ENCODE data around the gene APOBEC3B.

- TF ChIP-seq FOXM1 (IDR thresholded peaks at IDR 0.05; ENCODE audit: borderline replicate concordance, low read depth), result no peak
- TF ChIP-seq TAF1 (IDR thresholded peaks at IDR 0.05; ENCODE audit: low read depth), result no peak
- no peak for TF ChIP-seq EP300 (IDR thresholded peaks at IDR 0.05; ENCODE audit: borderline replicate concordance)
- TF ChIP-seq REST (IDR thresholded peaks at IDR 0.05; ENCODE audit: low read depth), result no peak
- no peak for TF ChIP-seq MAX (IDR thresholded peaks at IDR 0.05)
- no peak for TF ChIP-seq TCF12 (IDR thresholded peaks at IDR 0.05; ENCODE audit: low read depth)
- TF ChIP-seq EGR1 (IDR thresholded peaks at IDR 0.05), result peak; percentile 98
- peak; percentile 57; the same call in 1 of the 2 replicates for TF ChIP-seq ZBTB7A (IDR thresholded peaks at IDR 0.05; ENCODE audit: low read depth)
- no peak for TF ChIP-seq CREB1 (IDR thresholded peaks at IDR 0.05; ENCODE audit: low read depth)
- no peak for TF ChIP-seq NFIC (IDR thresholded peaks at IDR 0.05)
- no peak for TF ChIP-seq CEBPB (IDR thresholded peaks at IDR 0.05)
Observed at GRCh38 chr22:38981005-38981991, 849 bp upstream of the APOBEC3B start.

Data from Ishikawa (cell line).